Activated B cell treated with CpG ODN at 0.5 μM for 24 hours (primary cell): ENCODE results near the gene CCDC93. TPM values are rescaled to one million over a fixed set of nuclear protein-coding genes. Genes with fewer than 3 reads are reported as not detected.

ENCODE experiments used
- ATAC-seq: fragments of 200-7000 bp; cut with Tn5 transposase; one replicate; pipeline ENCODE4 v1.10.0; 2021; ENCODE audit warnings: low read depth, mild to moderate bottlenecking, moderate library complexity
- CTCF ChIA-PET: fragments of 350-600 bp; sonication (Branson Sonifier 250); formaldehyde crosslinking; loops from one replicate; lab custom pipeline; 2021; ENCODE audit warnings: antibody characterized with exemption; lab: Charles Lee
- POLR2A ChIA-PET: fragments of 350-600 bp; sonication (Branson Sonifier 250); formaldehyde crosslinking; loops from one replicate; lab custom pipeline; 2021; ENCODE audit warnings: antibody characterized with exemption; lab: Charles Lee
- DNase-seq: peaks from one replicate; pipeline ENCODE4 v3.0.0; 2022
- H3K27ac Mint-ChIP-seq: one replicate; pipeline ENCODE4 v1.8.0; 2020; ENCODE audit warnings: mixed read lengths
- H3K27me3 Mint-ChIP-seq: one replicate; pipeline ENCODE4 v1.8.0; 2021; ENCODE audit warnings: mixed read lengths
- H3K36me3 Mint-ChIP-seq: one replicate; pipeline ENCODE4 v1.8.0; 2021; ENCODE audit warnings: low read depth, mixed read lengths
- H3K4me1 Mint-ChIP-seq: one replicate; pipeline ENCODE4 v1.8.0; 2021; ENCODE audit warnings: mixed read lengths
- H3K4me3 Mint-ChIP-seq: one replicate; pipeline ENCODE4 v1.8.0; 2020; ENCODE audit warnings: mild to moderate bottlenecking, mixed read lengths
- H3K9me3 Mint-ChIP-seq: one replicate; pipeline ENCODE4 v1.8.0; 2020; ENCODE audit warnings: mixed read lengths
- CTCF ChIP-seq: fragments of 200-600 bp; IDR thresholded peaks from one replicate; pipeline ENCODE4 v1.8.0; 2022; ENCODE audit warnings: antibody characterized with exemption, mild to moderate bottlenecking
- intact Hi-C: fragments of 100-400 bp; cut with micrococcal nuclease; formaldehyde crosslinking; loops from one replicate; pipeline ENCODE4 v1.15.1; 2024
- total RNA-seq: library from RNA; stranded (reverse); gene quantifications from 2 replicates; pipeline ENCODE4 v1.2.3, GENCODE V29; 2022

Gene CCDC93
- total RNA-seq, 1 donor from 2014 or later: 38.8 TPM

GRCh38 chr2:117967977-117968718, 45.7 kb downstream of the CCDC93 start:
- CTCF ChIA-PET: no interaction called here
- no peaks in the 10 kb centered on the region for H3K9me3 Mint-ChIP-seq
- H3K27me3 Mint-ChIP-seq: no peaks in the 10 kb centered on the region
- no peak overlapping the region for H3K27ac Mint-ChIP-seq
- POLR2A ChIA-PET: no interaction called here
- intact Hi-C loops: no loop called here
- DNase-seq (no peak), ATAC-seq (no peak)
- no peaks in the 10 kb centered on the region for H3K4me1 Mint-ChIP-seq
- H3K4me3 Mint-ChIP-seq: no peak overlapping the region
- peaks cover 90% of the 10 kb centered on the region for H3K36me3 Mint-ChIP-seq
- TF ChIP-seq CTCF: no peak

- intact Hi-C loops: no loop called here
- ChIA-PET CTCF (no interaction called here), POLR2A (no interaction called here)
- Mint-ChIP-seq H3K9me3 (no peaks in the 10 kb centered on the region), H3K27me3 (no peaks in the 10 kb centered on the region), H3K4me3 (no peak overlapping the region), H3K4me1 (no peaks in the 10 kb centered on the region), H3K36me3 (peaks cover 83% of the 10 kb centered on the region), H3K27ac (no peak overlapping the region)
- ATAC-seq (no peak), DNase-seq (no peak)
- TF ChIP-seq CTCF: no peak
These were observed 50.4 kb downstream of the CCDC93 start for GRCh38 chr2:117963446-117963845.

GRCh38 chr2:117961201-117961600, 52.7 kb downstream of the CCDC93 start:
- no peak for ATAC-seq
- Mint-ChIP-seq H3K27ac (no peak overlapping the region), H3K4me1 (no peaks in the 10 kb centered on the region), H3K4me3 (no peak overlapping the region), H3K36me3 (peaks cover 87% of the 10 kb centered on the region), H3K9me3 (no peaks in the 10 kb centered on the region), H3K27me3 (no peaks in the 10 kb centered on the region)
- ChIA-PET POLR2A (no interaction called here), CTCF (interaction anchor here (1.4 kb wide), 1 partner anchor 43 kb away, joined by 3 read pairs; no protein-coding TSS in a partner anchor)
- TF ChIP-seq CTCF: no peak
- intact Hi-C loops: no loop called here
- no peak for DNase-seq

GRCh38 chr2:117960231-117960630, 53.6 kb downstream of the CCDC93 start:
- CTCF ChIA-PET: interaction anchor here (1.0 to 1.4 kb wide), 3 partner anchors 10 to 44 kb away, joined by 3 read pairs; no protein-coding TSS in a partner anchor
- H3K27me3 Mint-ChIP-seq: no peaks in the 10 kb centered on the region
- no peaks in the 10 kb centered on the region for H3K9me3 Mint-ChIP-seq
- no peak overlapping the region for H3K4me3 Mint-ChIP-seq
- intact Hi-C loops: no loop called here
- POLR2A ChIA-PET: no interaction called here
- no peak overlapping the region for H3K27ac Mint-ChIP-seq
- peaks cover 89% of the 10 kb centered on the region for H3K36me3 Mint-ChIP-seq
- H3K4me1 Mint-ChIP-seq: no peaks in the 10 kb centered on the region
- DNase-seq (no peak), ATAC-seq (no peak)
- no peak for TF ChIP-seq CTCF

- Mint-ChIP-seq H3K36me3 (peaks cover 90% of the 10 kb centered on the region), H3K27me3 (no peaks in the 10 kb centered on the region), H3K4me1 (no peaks in the 10 kb centered on the region), H3K27ac (no peak overlapping the region), H3K4me3 (no peak overlapping the region), H3K9me3 (no peaks in the 10 kb centered on the region)
- DNase-seq (no peak), ATAC-seq (no peak)
- intact Hi-C loops: no loop called here
- CTCF ChIA-PET: interaction anchor here (1.0 kb wide), 1 partner anchor 145 kb away, joined by 3 read pairs; no protein-coding TSS in a partner anchor
- POLR2A ChIA-PET: no interaction called here
- TF ChIP-seq CTCF: no peak
These were observed 55.7 kb downstream of the CCDC93 start for GRCh38 chr2:117958186-117958585.
